ENCODE data around the gene ACER2.
A peak's percentile ranks its signal among the peaks of the same experiment; 100 is the strongest.
"Not testable (repeated sequence)": the region's sequence is repeated elsewhere in the genome, so short reads cannot be mapped to it uniquely, and the experiment has no call there.

ACER2 gene

GRCh38 chr9:19409401-19410194 is 789 bp downstream of the ACER2 start:
- DNase-seq, result peak in 1 of 2 experiments; percentile 2

GRCh38 chr9:19410195-19410503 is 1.3 kb downstream of the ACER2 start:
- no peak for DNase-seq

- DNase-seq, result no peak
Measured at GRCh38 chr9:19410594-19410993, 1.8 kb downstream of the ACER2 start.

GRCh38 chr9:19411316-19411715 is 2.5 kb downstream of the ACER2 start:
- no peak for DNase-seq

GRCh38 chr9:19413456-19413855 is 4.6 kb downstream of the ACER2 start:
- DNase-seq, result not testable (repeated sequence)

- DNase-seq, result no peak
Measured at GRCh38 chr9:19416143-19416542, 7.3 kb downstream of the ACER2 start.

DNA sequence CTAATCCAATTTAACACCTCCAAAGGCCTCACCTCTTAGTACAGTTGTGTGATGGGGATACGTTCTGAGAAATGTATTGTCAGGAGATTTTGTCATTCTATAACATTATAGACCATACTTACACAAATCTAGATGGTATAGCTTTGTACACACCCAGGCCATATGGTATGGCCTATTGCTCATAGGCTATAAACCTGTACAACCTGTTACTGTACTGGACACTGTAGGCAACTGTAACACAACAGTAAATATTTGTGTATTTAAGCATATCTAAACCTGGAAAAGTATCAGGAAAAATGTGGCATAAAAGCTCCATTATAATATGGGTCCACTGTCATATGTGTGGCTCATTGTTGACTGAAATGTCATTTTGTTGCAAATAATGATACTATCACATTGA is 12.1 kb downstream of the ACER2 start:
- no peak for DNase-seq

- DNase-seq, result no peak
Measured at GRCh38 chr9:19423163-19423562, 14.4 kb downstream of the ACER2 start.

- no peak for DNase-seq
Measured at GRCh38 chr9:19424176-19424779, 15.5 kb downstream of the ACER2 start.

- no peak for DNase-seq
Measured at GRCh38 chr9:19429595-19429994, 20.8 kb downstream of the ACER2 start.

DNA sequence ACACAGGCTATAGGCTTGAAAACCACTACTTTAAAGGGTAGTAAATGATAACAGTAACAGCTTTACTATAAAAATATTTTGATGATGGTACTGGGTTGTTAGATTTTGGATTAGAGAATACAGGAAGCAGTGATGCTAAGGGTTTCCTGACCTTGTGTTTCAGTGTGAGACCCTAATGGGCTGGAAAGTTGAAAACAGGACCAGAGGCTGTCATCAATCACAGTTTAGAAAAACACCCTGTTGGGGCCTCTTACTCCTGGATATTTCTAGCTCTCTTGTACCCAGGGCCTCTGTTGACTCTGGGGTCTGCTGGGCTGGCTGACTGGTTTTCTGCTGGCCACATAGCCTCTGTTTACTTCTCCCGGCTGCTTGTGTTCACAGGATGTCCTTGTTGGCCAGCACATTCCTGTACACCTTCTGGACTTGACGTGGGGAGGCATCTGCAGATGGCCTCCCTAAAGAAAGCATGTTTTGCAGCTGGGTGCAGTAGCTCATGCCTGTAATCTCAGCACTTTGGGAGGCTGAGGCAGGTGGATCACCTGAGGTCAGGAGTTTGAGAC is 21.5 kb downstream of the ACER2 start:
- no peak for DNase-seq

DNA sequence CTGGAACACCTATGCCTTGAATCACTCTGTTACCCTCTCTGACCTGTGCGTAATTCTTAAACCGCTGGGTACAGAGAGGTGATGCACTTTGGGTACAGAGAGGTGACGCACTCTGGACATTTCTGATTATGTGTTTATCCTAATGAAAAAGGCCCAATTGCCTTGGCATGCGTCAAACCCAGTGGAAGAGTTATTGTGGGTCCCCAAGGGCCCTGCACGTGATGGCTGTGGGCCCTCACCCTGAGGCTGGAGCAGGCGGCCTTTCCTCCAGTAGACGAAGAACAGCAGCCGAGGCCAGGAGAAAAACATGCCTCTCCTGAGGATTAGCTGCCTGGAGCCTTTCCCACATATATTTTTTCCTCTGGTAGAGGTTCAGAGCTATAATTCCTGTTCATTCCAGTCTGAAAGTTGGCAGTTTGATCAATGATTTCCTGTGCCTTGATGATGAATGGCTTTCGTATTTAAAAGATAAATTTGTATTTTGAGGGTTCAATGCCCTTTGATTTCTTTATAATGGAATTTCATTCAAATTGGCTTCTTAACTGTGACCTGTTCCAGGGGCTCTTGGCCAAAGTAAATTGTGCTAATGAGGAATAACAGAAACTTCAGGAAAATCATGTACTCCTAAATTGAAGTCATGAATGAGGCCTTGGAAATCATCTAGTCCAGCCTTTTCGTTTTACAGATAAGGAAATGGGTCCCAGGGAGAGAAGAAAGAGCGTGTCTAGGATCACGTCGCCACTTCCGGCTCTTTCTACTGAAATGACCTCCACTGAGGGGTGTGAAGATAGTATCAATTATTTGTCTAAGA is 22.8 kb downstream of the ACER2 start:
- DNase-seq, result no peak

GRCh38 chr9:19432473-19432872 is 23.7 kb downstream of the ACER2 start:
- no peak for DNase-seq

DNA sequence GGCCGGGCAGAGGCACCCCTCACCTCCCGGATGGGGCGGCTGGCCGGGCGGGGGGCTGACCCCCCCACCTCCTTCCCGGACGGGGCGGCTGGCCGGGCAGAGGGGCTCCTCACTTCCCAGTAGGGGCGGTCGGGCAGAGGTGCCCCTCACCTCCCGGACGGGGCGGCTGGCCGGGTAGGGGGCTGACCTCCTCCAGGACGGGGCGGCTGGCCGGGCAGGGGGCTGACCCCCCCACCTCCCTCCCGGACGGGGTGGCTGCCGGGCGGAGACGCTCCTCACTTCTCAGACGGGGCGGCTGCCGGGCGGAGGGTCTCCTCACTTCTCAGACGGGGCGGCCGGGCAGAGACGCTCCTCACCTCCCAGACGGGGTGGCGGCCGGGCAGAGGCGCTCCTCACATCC is 24.9 kb downstream of the ACER2 start:
- not testable (repeated sequence) for DNase-seq

DNA sequence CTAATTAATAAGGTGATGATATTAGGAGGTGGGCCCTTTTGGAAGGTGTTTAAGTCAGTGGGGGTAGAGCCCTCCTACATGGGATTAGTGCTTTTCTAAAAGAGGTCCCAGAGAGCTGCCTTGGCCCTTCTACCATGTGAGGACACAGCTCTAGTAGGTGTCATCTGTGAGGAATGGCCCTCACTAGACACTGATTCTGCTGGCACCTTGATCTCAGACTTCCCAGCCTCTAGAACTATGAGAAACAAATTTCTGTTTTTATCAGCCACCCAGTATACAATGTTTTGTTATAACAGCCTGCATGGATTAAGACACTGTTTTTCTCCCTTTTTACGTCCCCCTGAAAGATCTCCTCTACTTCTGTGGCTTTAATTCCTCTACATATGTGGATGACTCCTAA is 31.6 kb downstream of the ACER2 start:
- no peak for DNase-seq

DNA sequence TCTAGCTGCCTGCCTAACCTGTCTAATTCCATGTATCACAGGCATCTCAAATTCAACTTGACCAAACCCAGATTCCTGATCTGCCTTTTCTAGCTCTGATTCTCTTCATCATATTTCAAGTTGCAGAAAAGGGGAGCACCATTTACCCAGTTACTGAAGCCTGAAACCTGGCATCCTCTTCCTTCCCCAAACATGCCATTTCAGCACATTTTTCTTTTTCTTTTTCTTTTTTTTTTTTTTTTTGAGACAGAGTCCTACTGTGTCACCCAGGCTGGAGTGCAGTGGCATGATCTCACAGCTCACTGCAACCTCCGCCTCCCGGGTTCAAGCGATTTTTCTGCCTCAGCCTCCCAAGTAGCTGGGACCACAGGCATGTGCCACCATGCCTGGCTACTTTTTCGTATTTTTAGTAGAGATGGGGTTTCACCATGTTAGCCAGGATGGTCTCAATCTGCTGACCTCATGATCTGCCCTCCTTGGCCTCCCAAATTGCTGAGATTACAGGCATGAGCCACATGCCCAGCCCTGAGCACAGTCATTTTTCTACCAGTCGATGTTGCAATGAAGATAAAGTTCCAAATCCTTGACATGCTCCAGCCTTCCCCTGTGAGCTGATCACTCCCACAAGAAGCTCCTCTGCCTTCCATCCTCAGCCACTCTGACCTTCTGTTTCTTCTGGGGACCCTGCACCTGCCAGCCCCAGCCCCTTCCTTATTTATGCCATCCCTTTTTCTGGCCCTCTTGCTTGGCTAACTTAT is 32.2 kb downstream of the ACER2 start:
- no peak for DNase-seq

DNA sequence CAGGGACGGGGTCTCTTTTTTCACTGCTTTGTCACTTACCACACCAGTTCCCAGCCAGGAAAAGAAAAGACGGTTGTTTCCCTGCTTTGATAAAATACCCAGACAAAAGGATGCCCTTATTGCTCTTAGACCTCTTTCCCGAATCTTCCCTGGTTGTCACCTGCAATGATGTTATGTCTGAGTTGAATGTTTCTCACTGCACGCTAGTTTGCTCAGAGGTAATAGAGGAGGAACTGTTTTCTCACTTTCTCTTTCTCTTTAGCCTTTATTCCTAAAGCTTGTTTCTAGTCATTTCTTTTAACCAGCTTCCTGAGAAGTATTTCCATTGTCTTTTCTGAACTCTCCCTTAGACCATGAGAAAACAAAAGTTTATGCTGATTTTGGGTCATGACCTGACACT is 32.9 kb downstream of the ACER2 start:
- DNase-seq, result no peak

DNA sequence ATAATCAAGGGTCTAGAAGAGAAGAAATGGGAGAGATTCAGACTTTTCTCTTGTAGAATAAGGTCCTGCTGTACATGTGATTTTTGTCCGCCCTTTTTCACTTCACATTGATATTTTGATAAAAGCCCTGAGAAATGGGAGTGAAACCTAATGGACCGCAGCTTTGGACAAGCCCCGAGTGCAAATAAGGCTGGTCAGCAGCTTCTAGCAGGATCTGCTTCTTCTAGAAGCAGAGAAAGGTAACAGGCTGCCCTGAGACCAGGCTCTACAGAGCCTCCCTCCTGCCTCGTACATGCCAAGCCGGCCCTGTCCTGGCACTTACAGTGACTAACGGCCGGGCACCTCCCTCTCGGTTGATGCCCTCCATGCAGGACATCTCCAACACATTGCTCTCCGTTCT is 33.4 kb downstream of the ACER2 start:
- no peak for DNase-seq

DNA sequence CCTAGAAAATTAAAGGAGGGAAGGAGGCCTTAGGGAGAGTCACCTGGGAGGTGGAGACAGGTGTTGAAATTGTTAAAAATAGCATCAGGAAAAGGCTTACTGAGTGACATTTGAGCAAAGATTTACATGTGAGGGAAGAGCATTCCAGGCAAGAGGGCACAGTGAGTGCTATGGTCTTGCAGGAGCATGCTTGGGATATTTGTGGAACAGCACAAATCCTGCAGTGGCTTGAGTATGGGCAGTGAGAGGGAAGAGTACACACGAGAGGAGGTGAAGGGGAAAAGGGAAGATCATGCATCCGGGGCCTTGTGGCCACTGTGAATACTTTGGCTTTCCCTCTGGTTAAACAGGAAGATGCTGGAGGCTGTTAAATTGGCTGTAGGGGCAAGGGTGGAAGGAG is 36.6 kb downstream of the ACER2 start:
- DNase-seq, result no peak

DNA sequence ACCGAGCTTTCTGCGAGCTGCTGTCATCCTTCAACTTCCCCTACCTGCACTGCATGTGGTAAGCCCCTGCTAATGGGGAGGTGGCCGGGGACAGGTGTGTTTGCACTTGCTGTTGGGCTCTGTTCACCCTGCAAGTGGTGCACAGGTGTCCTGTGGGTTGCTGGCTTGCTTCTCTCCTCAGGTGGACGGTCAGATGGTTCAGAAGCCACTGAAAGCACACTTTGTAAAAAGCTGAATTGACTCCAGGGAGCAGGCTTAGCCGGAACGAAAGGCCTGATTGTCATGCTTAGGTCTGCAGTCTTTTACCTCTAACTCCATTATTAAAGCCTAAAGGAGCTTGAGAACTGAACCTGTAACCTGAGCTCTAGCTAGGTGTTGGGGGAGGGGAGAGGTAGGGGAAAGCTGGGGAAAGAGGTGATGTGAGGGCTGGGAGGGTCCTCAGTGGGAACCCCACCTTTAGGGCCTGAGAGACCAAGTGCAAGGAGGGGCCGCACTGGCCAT is 37.6 kb downstream of the ACER2 start:
- no peak for DNase-seq

DNA sequence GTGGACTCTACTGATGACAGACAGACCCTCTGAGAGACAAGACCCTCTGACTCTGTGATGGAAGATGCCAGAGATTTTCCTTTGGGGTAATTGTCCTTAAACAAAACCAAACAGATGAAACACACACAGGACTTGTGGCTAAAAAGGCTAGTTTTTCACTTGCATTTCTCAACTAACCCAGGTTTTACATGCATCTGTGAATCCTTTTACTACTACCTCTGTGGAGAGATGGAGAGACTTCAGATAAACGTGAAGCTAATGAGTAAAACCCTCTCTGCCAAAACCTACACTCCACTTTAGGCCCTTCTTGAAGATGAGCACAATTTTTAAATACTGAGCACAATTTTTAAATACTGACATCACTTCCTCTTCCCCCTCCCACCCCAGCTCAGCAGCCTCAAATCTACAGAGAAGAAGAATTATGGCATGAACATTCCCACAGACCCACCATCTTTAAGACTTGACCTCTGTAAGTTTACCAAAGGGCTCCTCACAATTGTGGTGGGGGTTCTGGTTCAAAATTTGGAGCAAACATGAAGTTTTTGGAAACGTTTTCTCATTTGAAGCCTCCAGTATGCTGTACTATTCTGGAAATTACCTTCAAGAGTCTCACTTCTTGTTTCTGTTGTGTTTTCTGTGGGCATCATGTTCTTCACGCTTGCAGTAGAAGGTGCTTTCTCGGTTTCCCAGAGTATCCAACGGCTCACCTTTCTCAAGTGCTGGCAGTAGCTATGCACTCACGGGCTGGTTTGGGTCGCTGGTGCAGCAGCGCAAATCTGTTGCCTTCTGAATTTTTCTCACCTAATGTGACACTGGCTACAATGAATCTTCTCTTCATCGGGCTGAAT is 42.7 kb downstream of the ACER2 start:
- DNase-seq, result no peak

DNA sequence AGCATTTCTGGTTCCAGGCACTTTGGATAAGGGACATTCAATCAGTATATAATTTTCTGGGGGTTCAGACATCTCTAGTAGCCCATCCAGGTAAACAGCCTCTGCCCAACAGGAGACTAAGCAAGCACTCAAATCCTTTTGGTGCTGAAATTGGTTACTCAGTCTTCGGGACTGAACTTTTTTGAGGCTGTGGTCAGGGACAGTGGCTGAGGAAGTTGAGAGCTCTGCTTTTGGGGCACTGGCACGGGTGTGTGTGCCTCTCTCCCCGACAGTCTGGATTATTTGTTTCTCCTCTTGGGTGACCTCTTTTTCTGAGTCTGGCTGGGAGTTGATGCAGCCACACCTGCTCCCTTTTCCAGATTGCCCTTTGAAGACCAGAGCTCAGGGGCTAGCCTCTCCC is 47.6 kb downstream of the ACER2 start:
- no peak for DNase-seq

Data from SW 1271 (cell line).